NCI-H82 (cell line): ENCODE data around the gene REX1BD.
"Not testable (repeated sequence)": the region's sequence is repeated elsewhere in the genome, so short reads cannot be mapped to it uniquely, and the experiment has no call there.

Experiments
- DNase-seq: peaks from one replicate; lab custom pipeline; 2025; lab: John Stamatoyannopoulos, UW

The REX1BD gene

GRCh38 chr19:18588611-18589379 lies at the start of gene REX1BD:
Gene REX1BD, plus strand, starts transcription at chr19:18588798. Its CDS starts 4 bp downstream, at chr19:18588802.
- peak; percentile 95 for DNase-seq

GRCh38 chr19:18539372-18539771 lies 49.2 kb upstream of the REX1BD start:
- DNase-seq, result no peak

- DNase-seq, result not testable (repeated sequence)
Observed at GRCh38 chr19:18540200-18540599, 48.4 kb upstream of the REX1BD start.

- DNase-seq, result no peak
Observed at GRCh38 chr19:18541258-18541991, 47.2 kb upstream of the REX1BD start.

- DNase-seq, result peak; percentile 57
Observed at GRCh38 chr19:18541992-18542940, 46.3 kb upstream of the REX1BD start.

GRCh38 chr19:18542941-18543813 lies 45.4 kb upstream of the REX1BD start, which contains the start of gene FKBP8:
Gene FKBP8, minus strand, starts transcription at chr19:18543573. Its CDS starts 1,603 bp downstream, at chr19:18541970.
- peak; percentile 98 for DNase-seq

GRCh38 chr19:18543814-18544475 lies 44.7 kb upstream of the REX1BD start:
- peak; percentile 90 for DNase-seq

GRCh38 chr19:18551631-18552030 lies 37.0 kb upstream of the REX1BD start:
- peak; percentile 79 for DNase-seq

GRCh38 chr19:18557411-18558201 lies 31.0 kb upstream of the REX1BD start, which contains the start of gene KXD1:
Gene KXD1, plus strand, starts transcription at chr19:18557870. Its CDS starts 4,187 bp downstream, at chr19:18562057.
- peak; percentile 100 for DNase-seq

- no peak for DNase-seq
Observed at GRCh38 chr19:18558202-18558555, 30.4 kb upstream of the REX1BD start.

- no peak for DNase-seq
Observed at GRCh38 chr19:18558604-18559003, 30.0 kb upstream of the REX1BD start.

- no peak for DNase-seq
Observed at GRCh38 chr19:18559685-18560084, 28.9 kb upstream of the REX1BD start.

GRCh38 chr19:18562086-18562485 lies 26.5 kb upstream of the REX1BD start:
- no peak for DNase-seq

GRCh38 chr19:18566953-18567352 lies 21.6 kb upstream of the REX1BD start:
- no peak for DNase-seq

GRCh38 chr19:18568367-18568766 lies 20.2 kb upstream of the REX1BD start:
- DNase-seq, result no peak

GRCh38 chr19:18571564-18572344 lies 16.8 kb upstream of the REX1BD start, which contains the start of gene UBA52:
Gene UBA52, plus strand, starts transcription at chr19:18571857. Its CDS starts 1,444 bp downstream, at chr19:18573301.
- peak; percentile 100 for DNase-seq

GRCh38 chr19:18574691-18575291 lies 13.8 kb upstream of the REX1BD start:
- DNase-seq, result no peak

- DNase-seq, result no peak
Observed at GRCh38 chr19:18576383-18576782, 12.2 kb upstream of the REX1BD start.
